Embryonic facial prominence (tissue), 1 donor: ENCODE measurements around the gene MTO1.
"Not testable (repeated sequence)": the region's sequence is repeated elsewhere in the genome, so short reads cannot be mapped to it uniquely, and the experiment has no call there.

Experiments used
- DNase-seq: peaks from one replicate; pipeline ENCODE4 v3.0.0-alpha.2; 2016; ENCODE audit errors: extremely low spot score

The MTO1 gene, protein sequence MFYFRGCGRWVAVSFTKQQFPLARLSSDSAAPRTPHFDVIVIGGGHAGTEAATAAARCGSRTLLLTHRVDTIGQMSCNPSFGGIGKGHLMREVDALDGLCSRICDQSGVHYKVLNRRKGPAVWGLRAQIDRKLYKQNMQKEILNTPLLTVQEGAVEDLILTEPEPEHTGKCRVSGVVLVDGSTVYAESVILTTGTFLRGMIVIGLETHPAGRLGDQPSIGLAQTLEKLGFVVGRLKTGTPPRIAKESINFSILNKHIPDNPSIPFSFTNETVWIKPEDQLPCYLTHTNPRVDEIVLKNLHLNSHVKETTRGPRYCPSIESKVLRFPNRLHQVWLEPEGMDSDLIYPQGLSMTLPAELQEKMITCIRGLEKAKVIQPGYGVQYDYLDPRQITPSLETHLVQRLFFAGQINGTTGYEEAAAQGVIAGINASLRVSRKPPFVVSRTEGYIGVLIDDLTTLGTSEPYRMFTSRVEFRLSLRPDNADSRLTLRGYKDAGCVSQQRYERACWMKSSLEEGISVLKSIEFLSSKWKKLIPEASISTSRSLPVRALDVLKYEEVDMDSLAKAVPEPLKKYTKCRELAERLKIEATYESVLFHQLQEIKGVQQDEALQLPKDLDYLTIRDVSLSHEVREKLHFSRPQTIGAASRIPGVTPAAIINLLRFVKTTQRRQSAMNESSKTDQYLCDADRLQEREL

DNA sequence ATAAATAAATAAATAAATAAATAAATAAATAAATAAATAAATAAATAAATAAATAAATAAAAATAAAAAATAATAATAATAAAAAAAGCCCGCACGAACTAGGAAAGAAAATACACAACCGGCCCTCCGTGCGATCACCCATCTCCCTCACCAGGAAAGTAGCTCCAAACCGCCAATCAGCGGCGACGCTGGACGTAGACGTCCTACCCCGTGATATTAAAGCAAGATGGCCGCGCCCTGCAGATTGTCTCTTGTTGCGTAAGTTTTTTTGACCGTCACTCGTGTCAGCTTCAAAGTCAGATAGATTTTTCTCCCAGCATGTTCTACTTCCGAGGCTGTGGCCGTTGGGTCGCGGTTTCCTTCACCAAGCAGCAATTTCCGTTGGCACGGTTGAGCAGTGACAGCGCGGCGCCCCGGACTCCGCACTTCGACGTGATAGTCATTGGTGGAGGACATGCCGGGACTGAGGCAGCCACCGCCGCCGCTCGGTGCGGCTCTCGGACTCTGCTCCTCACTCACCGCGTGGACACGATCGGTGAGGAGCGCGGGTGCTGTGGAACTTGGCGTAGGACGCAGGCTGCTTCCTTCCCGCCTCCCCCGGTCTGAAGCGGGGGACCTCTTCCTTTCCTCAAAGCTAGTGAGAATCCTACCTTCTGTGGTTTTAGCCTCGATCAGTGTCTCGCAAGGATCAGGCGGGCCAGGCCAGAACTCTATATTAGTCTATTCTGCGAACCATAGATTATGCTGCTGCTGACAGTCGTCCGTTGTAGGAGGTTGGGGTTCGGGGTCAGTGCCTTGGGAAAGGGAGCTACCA lies at the start of gene MTO1:
TSS of gene MTO1 (plus strand) at position 201 of the 814 bp plus-strand sequence. CDS start at position 319, 118 bp downstream.
- DNase-seq: peak; percentile 76

- no peak for DNase-seq
Observed at GRCh38 chr6:73413102-73413501, 48.4 kb upstream of the MTO1 start.

GRCh38 chr6:73418081-73418741 lies 43.3 kb upstream of the MTO1 start:
- no peak for DNase-seq

DNA sequence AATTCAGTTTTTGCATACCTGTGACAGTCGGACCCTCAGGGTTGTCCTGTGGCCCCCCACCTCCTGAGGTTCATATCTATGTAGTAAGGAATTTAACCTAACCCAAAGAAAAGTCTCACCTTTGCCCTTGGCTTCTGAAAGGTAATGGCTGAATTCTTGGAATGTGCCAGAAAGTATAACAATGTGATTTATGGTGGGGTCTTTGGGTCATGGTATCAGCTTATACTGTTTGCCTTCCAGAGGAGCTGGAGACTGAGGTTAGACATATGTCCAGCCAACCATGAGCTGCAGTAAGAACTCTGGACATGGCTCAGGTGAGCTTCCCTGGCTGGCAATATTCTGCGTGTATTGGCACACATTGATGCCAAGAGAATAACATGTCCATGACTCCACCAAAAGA lies 40.0 kb upstream of the MTO1 start:
- no peak for DNase-seq

DNA sequence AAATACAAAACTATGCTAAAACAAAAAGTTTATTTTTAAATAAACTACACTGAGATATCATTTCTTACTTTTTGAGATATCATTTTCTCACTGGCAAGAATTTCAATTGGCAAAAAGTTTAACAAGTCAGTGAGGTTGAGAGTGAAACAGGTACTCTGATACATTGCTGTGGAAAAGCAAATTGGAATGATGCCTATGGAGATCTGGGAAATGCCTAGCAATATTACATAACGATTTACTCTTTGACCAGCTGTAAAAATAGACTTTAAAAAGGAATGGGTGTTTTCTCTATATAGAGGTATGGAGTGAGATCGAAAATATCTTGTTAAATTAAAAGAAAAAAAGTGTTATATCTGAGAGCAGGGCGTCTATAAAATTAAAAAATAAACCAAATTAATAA lies 26.3 kb upstream of the MTO1 start:
- no peak for DNase-seq

- DNase-seq: no peak
Observed at GRCh38 chr6:73443555-73443954, 18.0 kb upstream of the MTO1 start.

- DNase-seq: peak; percentile 13
Observed at GRCh38 chr6:73451223-73452106, 10.1 kb upstream of the MTO1 start.

- DNase-seq: peak; percentile 25
Observed at GRCh38 chr6:73452107-73452461, 9.5 kb upstream of the MTO1 start, which contains the start of gene CGAS. CGAS (minus strand) TSS chr6:73452297; CDS start chr6:73452181, 116 bp downstream.

GRCh38 chr6:73455865-73456629 lies 5.5 kb upstream of the MTO1 start:
- no peak for DNase-seq

DNA sequence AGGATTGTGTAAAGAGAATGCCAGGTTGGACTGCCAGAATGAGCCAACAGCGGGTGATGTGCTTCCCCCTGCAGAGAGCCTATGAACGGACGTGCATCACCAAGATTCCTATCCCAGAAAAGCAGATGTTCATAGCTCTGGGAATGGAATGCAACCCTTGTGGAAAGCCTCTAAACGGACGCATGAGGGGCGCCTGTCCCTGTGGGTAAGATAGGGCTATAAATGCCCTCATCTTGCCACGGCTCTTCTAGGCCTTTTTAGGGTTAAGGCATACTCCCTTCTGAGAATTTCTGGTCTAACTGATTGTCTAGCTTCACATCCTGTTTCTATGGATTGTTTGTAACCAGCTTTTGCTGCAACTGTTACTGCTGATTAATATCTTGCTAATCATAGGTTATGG lies 2.1 kb upstream of the MTO1 start:
- not testable (repeated sequence) for DNase-seq

DNA sequence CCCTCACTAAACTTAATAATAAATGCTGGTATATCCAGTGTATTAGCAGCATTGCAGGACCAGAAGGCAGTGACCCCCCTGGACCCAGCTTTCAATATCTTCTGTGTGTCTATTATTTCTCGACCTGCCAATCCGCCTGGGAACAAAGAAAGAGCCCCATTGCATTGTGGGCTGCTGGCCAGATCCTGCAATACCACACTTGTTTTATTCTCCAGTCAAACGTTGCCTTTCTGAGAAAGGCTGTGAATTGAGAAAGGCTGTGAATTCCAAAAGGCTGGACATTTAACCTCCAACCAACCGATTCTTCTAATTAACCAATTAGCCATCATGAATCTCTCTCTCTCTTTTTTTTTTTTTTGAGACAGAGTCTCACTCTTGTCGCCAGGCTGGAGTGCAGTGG lies 1.5 kb upstream of the MTO1 start:
- DNase-seq: no peak

DNA sequence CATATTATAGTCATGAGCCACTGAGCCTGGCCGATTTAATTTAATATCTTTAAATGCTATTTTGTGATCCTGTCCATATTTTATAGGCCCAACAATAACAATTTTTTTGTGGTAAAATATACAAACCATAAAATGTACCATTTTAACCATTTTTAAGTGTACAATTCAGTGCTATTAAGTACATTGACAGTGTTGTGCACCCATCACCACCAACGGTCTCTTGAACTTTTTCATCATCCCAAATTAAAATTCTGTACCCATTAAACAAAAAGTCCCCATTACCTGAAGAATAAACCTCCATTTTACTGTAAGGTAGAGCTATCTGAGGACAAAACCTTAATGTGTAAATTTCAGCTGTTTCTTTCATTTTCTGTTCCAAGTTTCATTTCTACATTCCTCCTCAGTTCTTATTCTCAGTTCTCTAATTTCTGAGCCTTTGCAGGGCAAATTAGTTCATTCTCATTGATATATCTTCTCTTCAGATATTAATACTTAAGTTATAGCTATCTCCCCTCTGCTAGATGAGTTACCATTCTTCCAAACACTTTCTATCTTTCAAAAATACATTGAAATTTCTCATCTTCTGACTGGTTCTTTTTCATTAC lies 10.3 kb downstream of the MTO1 start:
- no peak for DNase-seq

GRCh38 chr6:73476723-73477122 lies 15.2 kb downstream of the MTO1 start:
- DNase-seq: no peak

DNA sequence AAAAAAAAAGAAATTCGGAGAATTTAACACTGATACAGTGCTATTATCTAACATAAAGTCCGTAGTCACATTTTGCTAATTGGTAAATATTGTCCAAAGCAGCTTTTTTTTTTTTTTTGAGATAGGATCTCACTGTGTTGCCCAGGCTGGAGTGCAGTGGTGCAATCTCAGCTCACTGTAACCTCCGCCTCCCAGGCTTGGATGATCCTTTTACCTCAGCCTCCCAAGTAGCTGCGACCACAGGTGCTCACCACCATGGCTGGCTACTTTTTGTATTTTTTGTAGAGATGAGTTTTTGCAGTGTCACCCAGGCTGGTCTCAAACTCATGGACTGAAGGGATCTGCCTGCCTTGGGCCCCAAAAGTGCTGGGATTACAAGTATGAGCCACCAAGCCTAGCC lies 15.9 kb downstream of the MTO1 start:
- DNase-seq: no peak

- no peak for DNase-seq
Observed at GRCh38 chr6:73481969-73482368, 20.4 kb downstream of the MTO1 start.

GRCh38 chr6:73484438-73484837 lies 22.9 kb downstream of the MTO1 start:
- DNase-seq: no peak

DNA sequence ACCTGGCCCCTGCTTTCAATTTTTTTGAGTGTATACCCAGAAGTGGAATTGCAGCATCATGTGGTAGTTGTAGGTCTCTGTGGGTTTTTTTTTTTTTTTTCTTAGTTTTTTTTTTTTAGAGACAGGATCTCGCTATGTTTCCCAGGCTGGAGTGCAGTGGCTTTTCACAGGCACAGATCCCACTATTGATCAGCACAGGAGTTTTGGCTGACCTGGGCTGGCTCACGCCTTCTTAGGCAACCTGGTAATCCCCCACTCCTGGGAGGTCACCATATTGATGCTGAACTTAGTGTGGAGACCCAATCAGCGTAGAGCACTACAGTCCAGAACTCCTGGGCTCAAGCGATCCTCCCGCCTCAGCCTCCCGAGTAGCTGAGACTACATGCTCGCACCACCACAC lies 25.9 kb downstream of the MTO1 start:
- no peak for DNase-seq

- DNase-seq: no peak
Observed at GRCh38 chr6:73491377-73491776, 29.8 kb downstream of the MTO1 start.

DNA sequence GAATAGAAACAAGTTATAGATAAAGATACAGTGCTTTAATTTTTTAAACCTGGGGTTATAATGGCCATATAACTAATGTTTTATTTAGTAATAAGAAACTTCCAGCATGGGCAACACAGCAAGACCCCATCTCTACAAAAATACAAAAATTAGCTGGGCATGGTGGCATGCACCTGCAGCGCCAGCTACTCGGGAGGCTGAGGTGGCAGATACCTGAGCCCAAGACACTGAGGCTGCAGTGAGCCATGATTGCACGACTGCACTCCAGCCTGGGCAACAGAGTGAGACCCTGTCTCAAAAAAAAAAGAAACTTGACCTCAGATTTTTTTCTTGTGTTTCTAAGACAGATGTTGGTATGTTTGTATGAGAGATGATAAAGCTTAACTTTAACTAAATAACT lies 36.4 kb downstream of the MTO1 start:
- no peak for DNase-seq
